Panc1 (cell line): Measurements from ENCODE around the gene FUT7. TPM values are rescaled to one million over a fixed set of nuclear protein-coding genes. Genes with fewer than 3 reads are reported as not detected.

Experiments
- ATAC-seq: fragments of 200-7000 bp; cut with Tn5 transposase; 2 replicates; pipeline ENCODE4 v1.9.1; 2020; ENCODE audit warnings: mild to moderate bottlenecking, moderate library complexity
- BruUV-seq: library from RNA; stranded (reverse); fragments of 400-500 nt; replicated peaks from 2 replicates; lab custom pipeline; 2021; lab: Mats Ljungman, UMichigan
- CTCF ChIA-PET: fragments of 300-600 bp; sonication (Branson Sonifier 250); formaldehyde crosslinking; loops from one replicate; lab custom pipeline; 2022; ENCODE audit warnings: antibody characterized with exemption; lab: Charles Lee
- POLR2A ChIA-PET: fragments of 300-600 bp; sonication (Branson Sonifier 250); formaldehyde crosslinking; loops from one replicate; lab custom pipeline; 2022; ENCODE audit warnings: antibody characterized with exemption; lab: Charles Lee
- DNase-seq: peaks from one replicate; pipeline ENCODE4 v3.0.0-alpha.2; 2010; ENCODE audit warnings: low read depth, low spot score
- H3K27ac ChIP-seq: 2 replicates; pipeline ENCODE4 v1.5.1; 2011; ENCODE audit warnings: mild to moderate bottlenecking, low read length, inconsistent platforms
- H3K27me3 ChIP-seq: fragments of 200-500 bp; sonication (Bioruptor generic); 2 replicates; pipeline ENCODE4 v1.6.0; 2014; ENCODE audit warnings: low read length, inconsistent platforms; ENCODE audit not compliant: control insufficient read depth, insufficient read depth
- H3K36me3 ChIP-seq: fragments of 200-500 bp; sonication (Bioruptor generic); 2 replicates; pipeline ENCODE4 v1.5.1; 2014; ENCODE audit warnings: inconsistent platforms, mild to moderate bottlenecking, low read length, moderate library complexity; ENCODE audit not compliant: control insufficient read depth, insufficient read depth
- H3K4me1 ChIP-seq: 2 replicates; pipeline ENCODE4 v1.5.1; 2011; ENCODE audit warnings: inconsistent platforms, mild to moderate bottlenecking, low read length, moderate library complexity; ENCODE audit not compliant: control insufficient read depth, insufficient read depth
- H3K4me3 ChIP-seq, 2 experiments: 2 replicates each; pipeline ENCODE4 v1.5.1; 2011 to 2012; ENCODE audit warnings: low read depth in 2 of 2, low read length in 2 of 2, mild to moderate bottlenecking in 2 of 2, inconsistent platforms in 1 of 2, moderate library complexity in 1 of 2
- H3K9me3 ChIP-seq: fragments of 200-500 bp; sonication (Bioruptor generic); 2 replicates; pipeline ENCODE4 v1.5.1; 2014; ENCODE audit warnings: low read depth, mild to moderate bottlenecking, inconsistent platforms, low read length, moderate library complexity; ENCODE audit not compliant: control insufficient read depth, insufficient read depth
- POLR2AphosphoS5 ChIP-seq: IDR thresholded peaks from 2 replicates; pipeline ENCODE4 v1.6.1; 2012; ENCODE audit warnings: mild to moderate bottlenecking, low read depth, low read length, moderate library complexity
- SIN3A ChIP-seq: IDR thresholded peaks from 2 replicates; pipeline ENCODE4 v1.6.1; 2012; ENCODE audit warnings: low read depth, mild to moderate bottlenecking, low read length, moderate library complexity, borderline replicate concordance; ENCODE audit not compliant: insufficient read depth
- TCF7L2 ChIP-seq: IDR thresholded peaks from 2 replicates; pipeline ENCODE4 v1.6.1; 2011; ENCODE audit warnings: mild to moderate bottlenecking, low read depth, low read length, inconsistent platforms
- in situ Hi-C: cut with HindIII; loops from 2 replicates; pipeline ENCODE4 v1.10.0; 2016; ENCODE audit warnings: low sequenced_read_pairs, low pct_unique_long_range_greater_than_20kb
- intact Hi-C: fragments of 100-400 bp; cut with micrococcal nuclease; formaldehyde crosslinking; loops from one replicate; pipeline ENCODE4 v1.10.0; 2022; ENCODE audit not compliant: unreplicated experiment
- total RNA-seq: library from RNA; stranded (reverse); gene quantifications from one replicate; pipeline ENCODE4 v1.2.1, GENCODE V29; 2021; ENCODE audit not compliant: unreplicated experiment
- TF ChIP-seq, protein P1 (sequence below): fragments of 450-650 bp; IDR thresholded peaks from 2 replicates; pipeline ENCODE4 v1.5.1; 2017; ENCODE audit warnings: mild to moderate bottlenecking
- TF ChIP-seq, protein P2 (sequence below), 2 experiments: IDR thresholded peaks; 2 replicates each; pipeline ENCODE4 v1.6.1; 2011 to 2012; ENCODE audit warnings: low read depth in 2 of 2, control low read depth in 1 of 2, low read length in 1 of 2, mild to moderate bottlenecking in 1 of 2, moderate library complexity in 1 of 2; ENCODE audit not compliant: insufficient read depth in 1 of 2

The FUT7 gene
- total RNA-seq, 1 experiment from 2014 or later: not detected

DNA sequence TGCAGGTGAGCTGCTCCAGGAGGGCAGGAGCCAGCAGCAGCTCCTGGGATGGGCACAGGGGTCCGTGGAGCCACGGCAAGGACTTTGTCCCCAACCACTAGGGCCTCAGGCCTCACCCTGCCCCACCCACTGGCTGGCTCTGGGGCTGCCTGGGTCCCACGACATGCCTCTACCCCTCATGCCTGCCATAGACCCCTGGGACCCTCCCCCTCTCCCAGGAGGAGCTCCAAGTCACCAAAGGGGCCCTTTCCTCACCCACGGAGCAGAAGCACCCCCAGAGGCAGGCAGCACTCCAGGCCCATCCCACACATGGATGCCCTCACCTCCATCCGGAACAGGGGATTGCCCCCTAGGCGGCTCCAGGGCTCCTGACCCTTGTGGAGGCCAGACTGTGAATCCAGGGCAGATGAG, 10.3 kb downstream of the FUT7 start:
- no TSS peak for BruUV-seq
- H3K4me3 ChIP-seq: no peak overlapping the region
- no peaks in the 10 kb centered on the region for H3K9me3 ChIP-seq
- no peak overlapping the region for H3K27ac ChIP-seq
- CTCF ChIA-PET: no interaction called here
- H3K4me1 ChIP-seq: peaks cover 15% of the 10 kb centered on the region
- intact Hi-C loops: no loop called here
- ATAC-seq: no peak
- in situ Hi-C loops: no loop called here
- no peak for TF ChIP-seq SIN3A
- TF ChIP-seq TCF7L2: no peak
- TF ChIP-seq POLR2AphosphoS5: no peak
- TF ChIP-seq, protein P1, sequence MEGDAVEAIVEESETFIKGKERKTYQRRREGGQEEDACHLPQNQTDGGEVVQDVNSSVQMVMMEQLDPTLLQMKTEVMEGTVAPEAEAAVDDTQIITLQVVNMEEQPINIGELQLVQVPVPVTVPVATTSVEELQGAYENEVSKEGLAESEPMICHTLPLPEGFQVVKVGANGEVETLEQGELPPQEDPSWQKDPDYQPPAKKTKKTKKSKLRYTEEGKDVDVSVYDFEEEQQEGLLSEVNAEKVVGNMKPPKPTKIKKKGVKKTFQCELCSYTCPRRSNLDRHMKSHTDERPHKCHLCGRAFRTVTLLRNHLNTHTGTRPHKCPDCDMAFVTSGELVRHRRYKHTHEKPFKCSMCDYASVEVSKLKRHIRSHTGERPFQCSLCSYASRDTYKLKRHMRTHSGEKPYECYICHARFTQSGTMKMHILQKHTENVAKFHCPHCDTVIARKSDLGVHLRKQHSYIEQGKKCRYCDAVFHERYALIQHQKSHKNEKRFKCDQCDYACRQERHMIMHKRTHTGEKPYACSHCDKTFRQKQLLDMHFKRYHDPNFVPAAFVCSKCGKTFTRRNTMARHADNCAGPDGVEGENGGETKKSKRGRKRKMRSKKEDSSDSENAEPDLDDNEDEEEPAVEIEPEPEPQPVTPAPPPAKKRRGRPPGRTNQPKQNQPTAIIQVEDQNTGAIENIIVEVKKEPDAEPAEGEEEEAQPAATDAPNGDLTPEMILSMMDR: no peak
- TF ChIP-seq, protein P2, sequence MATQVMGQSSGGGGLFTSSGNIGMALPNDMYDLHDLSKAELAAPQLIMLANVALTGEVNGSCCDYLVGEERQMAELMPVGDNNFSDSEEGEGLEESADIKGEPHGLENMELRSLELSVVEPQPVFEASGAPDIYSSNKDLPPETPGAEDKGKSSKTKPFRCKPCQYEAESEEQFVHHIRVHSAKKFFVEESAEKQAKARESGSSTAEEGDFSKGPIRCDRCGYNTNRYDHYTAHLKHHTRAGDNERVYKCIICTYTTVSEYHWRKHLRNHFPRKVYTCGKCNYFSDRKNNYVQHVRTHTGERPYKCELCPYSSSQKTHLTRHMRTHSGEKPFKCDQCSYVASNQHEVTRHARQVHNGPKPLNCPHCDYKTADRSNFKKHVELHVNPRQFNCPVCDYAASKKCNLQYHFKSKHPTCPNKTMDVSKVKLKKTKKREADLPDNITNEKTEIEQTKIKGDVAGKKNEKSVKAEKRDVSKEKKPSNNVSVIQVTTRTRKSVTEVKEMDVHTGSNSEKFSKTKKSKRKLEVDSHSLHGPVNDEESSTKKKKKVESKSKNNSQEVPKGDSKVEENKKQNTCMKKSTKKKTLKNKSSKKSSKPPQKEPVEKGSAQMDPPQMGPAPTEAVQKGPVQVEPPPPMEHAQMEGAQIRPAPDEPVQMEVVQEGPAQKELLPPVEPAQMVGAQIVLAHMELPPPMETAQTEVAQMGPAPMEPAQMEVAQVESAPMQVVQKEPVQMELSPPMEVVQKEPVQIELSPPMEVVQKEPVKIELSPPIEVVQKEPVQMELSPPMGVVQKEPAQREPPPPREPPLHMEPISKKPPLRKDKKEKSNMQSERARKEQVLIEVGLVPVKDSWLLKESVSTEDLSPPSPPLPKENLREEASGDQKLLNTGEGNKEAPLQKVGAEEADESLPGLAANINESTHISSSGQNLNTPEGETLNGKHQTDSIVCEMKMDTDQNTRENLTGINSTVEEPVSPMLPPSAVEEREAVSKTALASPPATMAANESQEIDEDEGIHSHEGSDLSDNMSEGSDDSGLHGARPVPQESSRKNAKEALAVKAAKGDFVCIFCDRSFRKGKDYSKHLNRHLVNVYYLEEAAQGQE (IDR thresholded peaks at IDR 0.05; ENCODE audit: insufficient read depth in 1 of 2, low read depth in 2 of 2, low read length in 1 of 2): no peak
- POLR2A ChIA-PET: no interaction called here
- no peaks in the 10 kb centered on the region for H3K36me3 ChIP-seq
- no peaks in the 10 kb centered on the region for H3K27me3 ChIP-seq
- DNase-seq: no peak

DNA sequence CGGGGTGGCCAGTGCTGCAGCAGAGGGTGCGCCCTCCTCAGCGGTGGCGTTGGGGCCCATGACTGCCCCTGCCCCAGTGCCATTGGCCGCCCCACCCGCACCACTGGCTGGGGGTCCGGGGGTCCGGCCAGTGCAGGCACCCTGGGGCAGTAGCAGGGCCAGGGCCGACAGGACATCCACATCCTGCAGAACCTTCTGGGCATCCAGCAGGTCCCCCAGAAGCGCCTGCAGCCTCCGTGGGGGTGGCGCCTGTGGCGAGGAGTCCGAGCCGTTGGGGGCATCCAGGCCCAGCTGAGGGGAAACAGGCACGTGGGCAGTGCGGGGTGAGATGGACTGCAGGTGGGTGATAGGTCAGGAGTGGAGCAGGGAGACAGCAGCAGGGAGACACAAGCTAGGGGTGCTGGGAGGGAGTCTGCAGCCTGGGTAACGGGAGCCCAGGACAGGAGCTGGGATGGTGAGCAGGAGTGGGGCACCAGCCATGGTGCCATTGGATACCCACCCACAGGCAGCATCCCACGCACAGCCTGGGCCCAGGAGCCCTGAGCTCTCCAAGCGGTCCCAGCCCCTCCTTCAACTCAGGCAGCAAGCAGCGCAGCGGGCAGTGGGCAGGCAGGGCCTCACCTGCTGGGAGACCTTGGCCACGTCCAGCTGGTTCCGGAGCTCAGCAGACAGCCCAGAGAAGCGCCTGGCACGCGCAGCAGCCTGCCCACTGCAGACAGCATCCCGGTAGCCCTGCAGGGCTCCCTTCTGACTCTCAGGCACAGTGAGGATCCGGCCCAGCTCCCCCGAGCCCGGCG, 10.9 kb downstream of the FUT7 start:
- ATAC-seq (no peak), DNase-seq (no peak)
- H3K27ac ChIP-seq: no peak overlapping the region
- POLR2A ChIA-PET: no interaction called here
- H3K36me3 ChIP-seq: no peaks in the 10 kb centered on the region
- no TSS peak for BruUV-seq
- H3K4me1 ChIP-seq: peaks cover 13% of the 10 kb centered on the region
- TF ChIP-seq TCF7L2 (no peak), SIN3A (no peak), POLR2AphosphoS5 (no peak)
- TF ChIP-seq, protein P2 (IDR thresholded peaks at IDR 0.05; ENCODE audit: insufficient read depth in 1 of 2, low read depth in 2 of 2, low read length in 1 of 2): no peak
- TF ChIP-seq, protein P1: no peak
- H3K4me3 ChIP-seq: no peak overlapping the region
- in situ Hi-C loops: no loop called here
- no peaks in the 10 kb centered on the region for H3K9me3 ChIP-seq
- H3K27me3 ChIP-seq: no peaks in the 10 kb centered on the region
- intact Hi-C loops: no loop called here
- CTCF ChIA-PET: no interaction called here
